SH-SY5Y (cell line): Measurements from ENCODE around the gene RRP9.

Experiments
- GATA2 ChIP-seq: IDR thresholded peaks from 2 replicates; pipeline ENCODE4 v1.6.1; 2011; ENCODE audit warnings: mild to moderate bottlenecking, low read depth, low read length
- GATA3 ChIP-seq: IDR thresholded peaks from 2 replicates; pipeline ENCODE4 v1.6.1; 2011; ENCODE audit warnings: low read depth, mild to moderate bottlenecking, low read length, moderate library complexity

- no peak for TF ChIP-seq GATA2
- no peak for TF ChIP-seq GATA3
Observed at GRCh38 chr3:51894391-51894790, 47.3 kb downstream of the RRP9 start.
